ENCODE measurements around the gene GRIK3. TPM values are rescaled to one million over a fixed set of nuclear protein-coding genes. Genes with fewer than 3 reads are reported as not detected.

Gene GRIK3
- total RNA-seq (ENCODE audit: low replicate concordance) = not detected in 2 replicates

DNA sequence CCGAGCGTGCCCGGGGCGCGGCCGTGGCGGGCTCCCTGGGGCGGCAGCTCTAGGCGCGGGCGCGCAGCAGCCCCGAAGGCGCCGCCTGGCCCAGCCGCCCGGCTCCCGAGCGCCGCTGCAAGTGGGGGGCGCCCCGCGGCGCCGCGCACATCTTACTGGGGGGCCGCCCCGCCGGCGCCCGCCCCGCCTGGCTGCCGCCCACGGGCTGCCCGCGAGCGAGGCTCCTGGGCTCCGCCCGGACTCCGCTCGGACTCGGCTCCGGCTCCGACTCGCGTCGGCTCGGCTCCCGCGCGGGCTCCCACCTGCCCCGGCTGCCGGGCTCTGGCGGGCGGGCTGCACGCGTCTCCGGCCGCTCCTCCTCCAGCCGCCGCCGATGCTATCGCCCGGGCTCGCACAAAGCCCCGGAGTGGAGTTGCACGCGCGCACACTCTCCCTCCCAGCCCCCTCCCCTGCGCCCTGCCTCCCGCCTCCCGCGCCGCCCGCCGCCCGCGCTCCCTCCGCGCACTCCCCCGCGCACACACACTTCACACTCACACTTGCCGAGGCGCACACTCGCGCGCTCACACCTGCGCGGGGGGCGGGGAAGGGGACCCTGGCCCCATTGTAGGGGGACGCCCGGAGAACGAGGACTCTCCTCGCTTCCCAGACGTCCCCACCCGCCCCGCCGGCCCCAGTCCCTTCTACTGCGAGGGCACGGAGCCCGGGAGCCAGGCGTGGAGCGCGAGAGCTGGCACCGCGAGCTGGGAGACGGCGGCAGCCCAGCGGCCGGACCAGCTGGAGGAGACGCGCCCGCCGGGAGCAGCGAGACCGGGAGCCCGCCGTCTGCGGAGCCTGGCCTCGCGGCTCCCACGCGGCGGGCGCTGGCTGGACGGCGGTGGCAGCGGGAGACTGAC is at the start of gene GRIK3:
Gene GRIK3, minus strand, starts transcription at position 395 of the 893 bp plus-strand sequence. CDS start 407 bp downstream, outside the sequence.

Measured in smooth muscle cell of the coronary artery (primary cell).